IMR-90 (cell line): ENCODE data around the gene FICD. TPM values are rescaled to one million over a fixed set of nuclear protein-coding genes. Genes with fewer than 3 reads are reported as not detected.

Source experiments
- ATAC-seq: fragments of 200-7000 bp; cut with Tn5 transposase; 2 replicates; pipeline ENCODE4 v1.9.1; 2020; ENCODE audit warnings: low read depth, mild to moderate bottlenecking, moderate library complexity
- BruUV-seq: library from RNA; stranded (reverse); fragments of 400-500 nt; replicated peaks from 2 replicates; lab custom pipeline; 2021; lab: Mats Ljungman, UMichigan
- CTCF ChIA-PET: fragments of 300-600 bp; formaldehyde crosslinking; extraction: SDS; loops from one replicate; lab custom pipeline; 2021; ENCODE audit warnings: antibody characterized with exemption; lab: Yijun Ruan, JAX
- POLR2A ChIA-PET: fragments of 300-600 bp; sonication (Branson Sonifier 250); formaldehyde crosslinking; loops from one replicate; lab custom pipeline; 2022; ENCODE audit warnings: antibody characterized with exemption; ENCODE audit not compliant: unreplicated experiment; lab: Charles Lee
- DNase-seq: peaks from one replicate; pipeline ENCODE4 v3.0.0; 2013
- H2AFZ ChIP-seq: replicated peaks from 2 replicates; pipeline ENCODE3; 2013; ENCODE audit warnings: low read length, mild to moderate bottlenecking; ENCODE audit not compliant: poor library complexity
- H2AK5ac ChIP-seq: 2 replicates; pipeline ENCODE4 v1.6.1; 2013; ENCODE audit warnings: low read depth, low read length, inconsistent platforms
- H2AK9ac ChIP-seq: replicated peaks from 2 replicates; pipeline ENCODE3; 2013; ENCODE audit warnings: mild to moderate bottlenecking, low read depth, low read length, moderate library complexity; ENCODE audit not compliant: poor library complexity
- H2BK120ac ChIP-seq: 2 replicates; pipeline ENCODE4 v1.6.1; 2013; ENCODE audit warnings: low read depth, low read length, inconsistent platforms
- H2BK15ac ChIP-seq: 3 replicates; pipeline ENCODE4 v1.6.1; 2013; ENCODE audit warnings: low read depth, low read length, inconsistent platforms
- H2BK20ac ChIP-seq: 2 replicates; pipeline ENCODE4 v1.6.1; 2013; ENCODE audit warnings: low read depth, mild to moderate bottlenecking, inconsistent platforms, low read length, moderate library complexity
- H2BK5ac ChIP-seq: 2 replicates; pipeline ENCODE4 v1.6.1; 2013; ENCODE audit warnings: mild to moderate bottlenecking, low read depth, low read length, inconsistent platforms; ENCODE audit not compliant: poor library complexity, severe bottlenecking
- H3K14ac ChIP-seq: replicated peaks from 2 replicates; pipeline ENCODE4 v1.6.1; 2013; ENCODE audit warnings: low read depth, low read length, inconsistent platforms
- H3K18ac ChIP-seq: 2 replicates; pipeline ENCODE4 v1.6.1; 2013; ENCODE audit warnings: low read depth, low read length, control low read depth
- H3K23ac ChIP-seq: 2 replicates; pipeline ENCODE4 v1.6.1; 2013; ENCODE audit warnings: low read depth, low read length, inconsistent platforms
- H3K27ac ChIP-seq: 2 replicates; pipeline ENCODE4 v1.5.1; 2013; ENCODE audit warnings: mild to moderate bottlenecking, control low read depth, low read length; ENCODE audit not compliant: insufficient read depth
- H3K27me3 ChIP-seq: 2 replicates; pipeline ENCODE4 v1.6.1; 2013; ENCODE audit warnings: low read length; ENCODE audit not compliant: control insufficient read depth, insufficient read depth
- H3K36me3 ChIP-seq: 2 replicates; pipeline ENCODE4 v1.6.1; 2013; ENCODE audit warnings: low read length, mixed read lengths; ENCODE audit not compliant: control insufficient read depth, insufficient read depth
- H3K4ac ChIP-seq: 2 replicates; pipeline ENCODE4 v1.6.1; 2013; ENCODE audit warnings: low read depth, low read length, inconsistent platforms
- H3K4me1 ChIP-seq: 2 replicates; pipeline ENCODE4 v1.6.1; 2013; ENCODE audit warnings: low read length, mixed read lengths; ENCODE audit not compliant: control insufficient read depth, insufficient read depth
- H3K4me2 ChIP-seq: 2 replicates; pipeline ENCODE4 v1.6.1; 2013; ENCODE audit warnings: low read depth, mild to moderate bottlenecking, control low read depth, low read length, moderate library complexity
- H3K4me3 ChIP-seq: 2 replicates; pipeline ENCODE4 v1.5.1; 2013; ENCODE audit warnings: low read depth, mild to moderate bottlenecking, control low read depth, low read length, moderate library complexity; ENCODE audit not compliant: insufficient read depth
- H3K56ac ChIP-seq: 2 replicates; pipeline ENCODE4 v1.6.1; 2013; ENCODE audit warnings: low read length, inconsistent platforms; ENCODE audit not compliant: insufficient read depth; ENCODE audit errors: extremely low read depth
- H3K79me1 ChIP-seq, 2 experiments: 2 replicates each; pipeline ENCODE4 v1.6.1; 2013; ENCODE audit warnings: low read length in 2 of 2, inconsistent platforms in 1 of 2, low read depth in 1 of 2
- H3K9ac ChIP-seq: 2 replicates; pipeline ENCODE4 v1.6.1; 2013; ENCODE audit warnings: low read depth, low read length, control low read depth
- H3K9me1 ChIP-seq: 2 replicates; pipeline ENCODE4 v1.6.1; 2013; ENCODE audit warnings: low read length, inconsistent platforms; ENCODE audit not compliant: insufficient read depth
- H3K9me3 ChIP-seq: 2 replicates; pipeline ENCODE4 v1.6.1; 2013; ENCODE audit warnings: low read length; ENCODE audit not compliant: control insufficient read depth, insufficient read depth
- H4K20me1 ChIP-seq: 2 replicates; pipeline ENCODE4 v1.6.1; 2013; ENCODE audit warnings: low read length, inconsistent platforms; ENCODE audit not compliant: insufficient read depth
- H4K5ac ChIP-seq: 2 replicates; pipeline ENCODE4 v1.6.1; 2013; ENCODE audit warnings: mild to moderate bottlenecking, low read depth, low read length, control low read depth
- H4K8ac ChIP-seq, 2 experiments: 2 replicates each; pipeline ENCODE4 v1.6.1; 2013; ENCODE audit warnings: low read depth in 2 of 2, low read length in 2 of 2, control low read depth in 1 of 2, inconsistent platforms in 1 of 2
- H4K91ac ChIP-seq: 2 replicates; pipeline ENCODE4 v1.6.1; 2013; ENCODE audit warnings: low read depth, low read length, inconsistent platforms; ENCODE audit not compliant: insufficient read depth
- CEBPB ChIP-seq: IDR thresholded peaks from 2 replicates; pipeline ENCODE4 v1.6.1; 2012; ENCODE audit warnings: low read depth, low read length, improper control_type of control experiment
- CHD1 ChIP-seq: IDR thresholded peaks from 2 replicates; pipeline ENCODE4 v1.6.1; 2012; ENCODE audit warnings: low read depth, low read length, improper control_type of control experiment
- CTCF ChIP-seq: conservative IDR thresholded peaks from 2 replicates; pipeline ENCODE4 v1.5.1; 2012; ENCODE audit warnings: mild to moderate bottlenecking, low read depth, low read length, improper control_type of control experiment
- FOS ChIP-seq: fragments of 150-350 bp; IDR thresholded peaks from 2 replicates; pipeline ENCODE4 v1.6.1; 2016; ENCODE audit warnings: low read depth, low read length
- MAZ ChIP-seq: IDR thresholded peaks from 2 replicates; pipeline ENCODE4 v1.6.1; 2012; ENCODE audit warnings: low read depth, mild to moderate bottlenecking, low read length, improper control_type of control experiment, moderate library complexity, borderline replicate concordance
- MXI1 ChIP-seq: IDR thresholded peaks from 2 replicates; pipeline ENCODE4 v1.6.1; 2012; ENCODE audit warnings: low read depth, mild to moderate bottlenecking, low read length, moderate library complexity, borderline replicate concordance
- POLR2A ChIP-seq: IDR thresholded peaks from 2 replicates; pipeline ENCODE4 v1.6.1; 2012; ENCODE audit warnings: mild to moderate bottlenecking, low read depth, low read length
- RAD21 ChIP-seq: IDR thresholded peaks from 2 replicates; pipeline ENCODE4 v1.6.1; 2012; ENCODE audit warnings: low read length, improper control_type of control experiment
- RCOR1 ChIP-seq: IDR thresholded peaks from 2 replicates; pipeline ENCODE4 v1.6.1; 2012; ENCODE audit warnings: mild to moderate bottlenecking, low read length, improper control_type of control experiment; ENCODE audit not compliant: insufficient replicate concordance
- RFX5 ChIP-seq: IDR thresholded peaks from 2 replicates; pipeline ENCODE4 v1.8.0; 2012; ENCODE audit warnings: low read depth, mild to moderate bottlenecking, low read length, moderate library complexity
- USF2 ChIP-seq: fragments of 150-350 bp; IDR thresholded peaks from 2 replicates; pipeline ENCODE4 v1.6.1; 2017; ENCODE audit warnings: mild to moderate bottlenecking, antibody characterized with exemption, low read length, low read depth
- WGBS, 2 experiments: methylation state at CpG; one replicate each; pipeline versions ENCODE4 v1.1.5 to v1.1.7; 2013; ENCODE audit warnings: missing lambda C conversion rate in 2 of 2; ENCODE audit not compliant: insufficient read length in 1 of 2; ENCODE audit errors: extremely low coverage in 2 of 2; 5-methylcytosine and 5-hydroxymethylcytosine counted together
- dilution Hi-C: fragments of 300-500 bp; cut with HindIII; formaldehyde crosslinking; loops from one replicate; pipeline ENCODE4 v1.14.3; 2018; ENCODE audit warnings: low sequenced_read_pairs; ENCODE audit not compliant: unreplicated experiment
- in situ Hi-C: fragments of 300-500 bp; cut with MboI; formaldehyde crosslinking; loops from 3 replicates; pipeline ENCODE4 v1.14.3; 2019; ENCODE audit warnings: low sequenced_read_pairs, inconsistent platforms, mixed read lengths
- intact Hi-C: fragments of 100-400 bp; cut with micrococcal nuclease; formaldehyde crosslinking; loops from 2 replicates; pipeline ENCODE4 v1.10.0; 2022
- polyA plus RNA-seq, 3 experiments: library from polyadenylated mRNA; depleted of rRNA; stranded (reverse); fragments of >200 nt; gene quantifications; 2 replicates each; pipeline ENCODE4 v1.2.3, GENCODE V29; 2012; ENCODE audit warnings: low replicate concordance in 1 of 3
- total RNA-seq: library from RNA; depleted of rRNA; stranded (reverse); fragments of >200 nt; gene quantifications from 2 replicates; pipeline ENCODE4 v1.2.3, GENCODE V29; 2012

The FICD gene
- total and polyA plus RNA-seq, 2 of the 4 experiments (the other 2 are of a cell fraction), result 4.0 to 11.3 TPM

GRCh38 chr12:108483213-108484059 lies 31.6 kb upstream of the FICD start:
- Histone ChIP-seq H3K14ac (no peak overlapping the region), H3K4ac (no peak overlapping the region), H3K4me3 (no peak overlapping the region), H3K27ac (no peak overlapping the region), H3K4me1 (no peaks in the 10 kb centered on the region), H3K9me3 (no peaks in the 10 kb centered on the region), H2AK5ac (no peak overlapping the region), H3K18ac (no peak overlapping the region), H2BK15ac (no peak overlapping the region), H4K8ac (no peak overlapping the region), H3K56ac (no peak overlapping the region), H2BK20ac (no peak overlapping the region), H2BK5ac (no peak overlapping the region), H3K9me1 (no peaks in the 10 kb centered on the region), H4K20me1 (no peaks in the 10 kb centered on the region), H3K79me1 (no peaks in the 10 kb centered on the region), H3K36me3 (no peaks in the 10 kb centered on the region), H3K27me3 (no peaks in the 10 kb centered on the region), H2AK9ac (no peak overlapping the region), H3K9ac (no peak overlapping the region), H3K4me2 (no peak overlapping the region), H2AFZ (no peak overlapping the region), H4K91ac (no peak overlapping the region), H4K5ac (no peak overlapping the region), H3K23ac (no peak overlapping the region), H2BK120ac (no peak overlapping the region)
- in situ Hi-C loops, result no loop called here
- intact Hi-C loops, result no loop called here
- TF ChIP-seq CEBPB (no peak), RFX5 (no peak), POLR2A (no peak), MAZ (no peak), FOS (no peak), USF2 (no peak), RAD21 (no peak), CTCF (no peak), CHD1 (no peak), MXI1 (no peak), RCOR1 (no peak)
- no peak for ATAC-seq
- POLR2A ChIA-PET, result no interaction called here
- no peak for DNase-seq
- no CpG with 5 or more reads among the region's 6 CpGs for WGBS, 2 experiments
- CTCF ChIA-PET, result no interaction called here
- dilution Hi-C loops, result no loop called here
- BruUV-seq, result no TSS peak
